Fibroblast of pulmonary artery (primary cell): ENCODE measurements around the gene LRP1B.

Experiments used
- DNase-seq: peaks from one replicate; pipeline ENCODE4 v3.0.0-alpha.2; 2010; ENCODE audit warnings: low read depth
- H3K4me3 ChIP-seq: replicated peaks from 2 replicates; pipeline ENCODE4 v1.5.1; 2011; ENCODE audit warnings: low read depth, mild to moderate bottlenecking, control low read depth, low read length, moderate library complexity
- CTCF ChIP-seq: IDR thresholded peaks from 2 replicates; pipeline ENCODE4 v1.5.1; 2011; ENCODE audit warnings: mild to moderate bottlenecking, control low read depth, low read length, inconsistent platforms; ENCODE audit errors: missing control alignments

LRP1B gene

GRCh38 chr2:141041281-141041680, 1089.5 kb downstream of the LRP1B start:
- H3K4me3 ChIP-seq: no peak overlapping the region
- peak; percentile 39 for DNase-seq
- TF ChIP-seq CTCF: no peak

- no peak overlapping the region for H3K4me3 ChIP-seq
- TF ChIP-seq CTCF: no peak
- DNase-seq: peak; percentile 78
Measured at GRCh38 chr2:141038341-141038740, 1092.5 kb downstream of the LRP1B start.

GRCh38 chr2:141037361-141037760, 1093.5 kb downstream of the LRP1B start:
- TF ChIP-seq CTCF: no peak
- H3K4me3 ChIP-seq: no peak overlapping the region
- no peak for DNase-seq

GRCh38 chr2:141035846-141036420, 1094.9 kb downstream of the LRP1B start:
- DNase-seq: no peak
- no peak for TF ChIP-seq CTCF
- no peak overlapping the region for H3K4me3 ChIP-seq

GRCh38 chr2:141029428-141030078, 1101.3 kb downstream of the LRP1B start:
- no peak overlapping the region for H3K4me3 ChIP-seq
- DNase-seq: no peak
- TF ChIP-seq CTCF: no peak

GRCh38 chr2:141027221-141027620, 1103.6 kb downstream of the LRP1B start:
- no peak for TF ChIP-seq CTCF
- H3K4me3 ChIP-seq: no peak overlapping the region
- peak; percentile 42 for DNase-seq

- DNase-seq: peak; percentile 28
- TF ChIP-seq CTCF: no peak
- no peak overlapping the region for H3K4me3 ChIP-seq
Measured at GRCh38 chr2:141021611-141022010, 1109.2 kb downstream of the LRP1B start.
